A549 (cell line): Measurements from ENCODE around the gene DCLK2. TPM values are rescaled to one million over a fixed set of nuclear protein-coding genes. Genes with fewer than 3 reads are reported as not detected.

Experiments used
- ATAC-seq, 2 experiments: fragments of 200-7000 bp in 1 of 2; fragments of >200 bp in 1 of 2; cut with Nextera tagmentation in 1 of 2; cut with Tn5 transposase in 1 of 2; 3 replicates each; pipeline versions ENCODE4 v1.8.0 to v1.9.1; 2018 to 2020; ENCODE audit warnings: mild to moderate bottlenecking in 1 of 2, moderate library complexity in 1 of 2
- CTCF ChIA-PET: fragments of 300-600 bp; sonication (Branson Sonifier 250); formaldehyde crosslinking; extraction: SDS; loops from one replicate; lab custom pipeline; 2021; ENCODE audit warnings: antibody characterized with exemption, inconsistent platforms; lab: Yijun Ruan, JAX
- POLR2A ChIA-PET: fragments of 350-600 bp; formaldehyde crosslinking; extraction: SDS; loops from one replicate; lab custom pipeline; 2021; ENCODE audit warnings: antibody characterized with exemption, inconsistent platforms; lab: Yijun Ruan, JAX
- DNase-seq, 2 experiments: peaks; one replicate each; pipeline versions ENCODE4 v3.0.0 to v3.0.0-alpha.2; 2011 to 2016; ENCODE audit warnings: low read depth in 1 of 2, low spot score in 1 of 2
- FAIRE-seq: peaks from 2 replicates; lab custom pipeline; 2011; peaks lifted over from hg19 to GRCh38; lab: Jason Lieb, UNC
- H3K27ac ChIP-seq, 2 experiments: fragments of >200 bp; sonication (Bioruptor Twin); formaldehyde crosslinking; 3 replicates each; pipeline ENCODE4 v1.5.1; 2016 to 2017
- H3K4me1 ChIP-seq: fragments of >200 bp; sonication (Bioruptor Twin); formaldehyde crosslinking; 3 replicates; pipeline ENCODE4 v1.6.1; 2016
- H3K4me2 ChIP-seq: fragments of >200 bp; sonication (Bioruptor Twin); formaldehyde crosslinking; 3 replicates; pipeline ENCODE4 v1.6.1; 2016
- H3K4me3 ChIP-seq: fragments of >200 bp; sonication (Bioruptor Twin); formaldehyde crosslinking; 3 replicates; pipeline ENCODE4 v1.5.1; 2016
- H3K9me3 ChIP-seq: fragments of >200 bp; sonication (Bioruptor Twin); formaldehyde crosslinking; 3 replicates; pipeline ENCODE4 v1.6.1; 2016
- CBX2 ChIP-seq: fragments of 200-600 bp; sonication (generic); IDR thresholded peaks from 2 replicates; pipeline ENCODE4 v1.6.1; 2016; ENCODE audit warnings: low read depth, mild to moderate bottlenecking, borderline replicate concordance
- CEBPB ChIP-seq, 2 experiments: fragments of >200 bp in 1 of 2; sonication (Bioruptor Twin) in 1 of 2; formaldehyde crosslinking in 1 of 2; IDR thresholded peaks; 2 replicates each; pipeline ENCODE4 v1.6.1; 2012 to 2016
- CHD4 ChIP-seq: fragments of 200-600 bp; sonication (generic); IDR thresholded peaks from 2 replicates; pipeline ENCODE4 v1.6.1; 2016; ENCODE audit warnings: antibody characterized with exemption, mild to moderate bottlenecking, borderline replicate concordance
- ESRRA ChIP-seq: fragments of 150-350 bp; IDR thresholded peaks from 2 replicates; pipeline ENCODE4 v1.6.1; 2014; ENCODE audit warnings: mild to moderate bottlenecking, low read length, borderline replicate concordance
- FOSB ChIP-seq: fragments of 250-450 bp; sonication (Bioruptor Pico); IDR thresholded peaks from 2 replicates; pipeline ENCODE4 v1.5.0; 2020; ENCODE audit warnings: mild to moderate bottlenecking, moderate library complexity
- HDAC2 ChIP-seq: fragments of 200-600 bp; sonication (generic); IDR thresholded peaks from 2 replicates; pipeline ENCODE4 v1.6.1; 2016
- HEYL ChIP-seq: fragments of 250-450 bp; sonication (Bioruptor Pico); IDR thresholded peaks from 2 replicates; pipeline ENCODE4 v1.8.0; 2021; ENCODE audit warnings: mild to moderate bottlenecking, moderate library complexity
- JUN ChIP-seq, 2 experiments: fragments of >200 bp; sonication (Bioruptor Twin); formaldehyde crosslinking; IDR thresholded peaks; 2 replicates in 1 of 2; 3 replicates in 1 of 2; pipeline ENCODE4 v1.6.1; 2016 to 2017
- NR3C1 ChIP-seq: fragments of >200 bp; sonication (Bioruptor Twin); formaldehyde crosslinking; IDR thresholded peaks from 3 replicates; pipeline ENCODE4 v1.6.1; 2017
- PHF8 ChIP-seq: fragments of 200-600 bp; sonication (generic); IDR thresholded peaks from 2 replicates; pipeline ENCODE4 v1.6.1; 2016; ENCODE audit warnings: low read depth, mild to moderate bottlenecking, antibody characterized with exemption, moderate library complexity, borderline replicate concordance
- POLR2A ChIP-seq: IDR thresholded peaks from 2 replicates; pipeline ENCODE4 v1.6.1; 2012; ENCODE audit warnings: mild to moderate bottlenecking, low read length
- SMC3 ChIP-seq: fragments of >200 bp; sonication (Bioruptor Twin); formaldehyde crosslinking; IDR thresholded peaks from 3 replicates; pipeline ENCODE4 v1.6.1; 2018; ENCODE audit warnings: inconsistent platforms
- TFCP2L1 ChIP-seq: fragments of 250-450 bp; sonication (Bioruptor Pico); IDR thresholded peaks from 2 replicates; pipeline ENCODE4 v1.5.0; 2021; ENCODE audit warnings: mild to moderate bottlenecking
- ZC3H11A ChIP-seq: fragments of 450-650 bp; IDR thresholded peaks from 2 replicates; pipeline ENCODE4 v1.6.1; 2014; ENCODE audit warnings: antibody characterized with exemption, mild to moderate bottlenecking
- ZNF302 ChIP-seq: fragments of 250-450 bp; sonication (Bioruptor Pico); IDR thresholded peaks from 2 replicates; pipeline ENCODE4 v1.9.0; 2021; ENCODE audit warnings: inconsistent platforms, mild to moderate bottlenecking, moderate library complexity
- WGBS: methylation state at CpG from one replicate; pipeline ENCODE4 v1.1.6; 2017; ENCODE audit errors: missing lambda C conversion rate; 5-methylcytosine and 5-hydroxymethylcytosine counted together
- polyA plus RNA-seq, 4 experiments: library from polyadenylated mRNA; depleted of rRNA in 3 of 4; stranded (reverse); fragments of >200 nt; fragmentation: RNase III in 1 of 4; extraction: RNeasy Plus Mini Kit Qiagen cat#74134 plus additional on column Dnase treatment in 1 of 4; gene quantifications; 2 replicates in 3 of 4; 3 replicates in 1 of 4; pipeline ENCODE4 v1.2.3, GENCODE V29; 2011 to 2017
- TF ChIP-seq, protein P1 (sequence below): fragments of 200-600 bp; sonication (generic); IDR thresholded peaks from 2 replicates; pipeline ENCODE4 v1.6.1; 2016; ENCODE audit warnings: antibody characterized with exemption, mild to moderate bottlenecking, moderate library complexity
- TF ChIP-seq, protein P2 (sequence below): fragments of >200 bp; sonication (Bioruptor Twin); formaldehyde crosslinking; IDR thresholded peaks from 2 replicates; pipeline ENCODE4 v1.6.1; 2016
- TF ChIP-seq, protein P3 (sequence below): fragments of >200 bp; sonication (Bioruptor Twin); formaldehyde crosslinking; IDR thresholded peaks from 3 replicates; pipeline ENCODE4 v1.6.1; 2016
- TF ChIP-seq, protein P4 (sequence below): IDR thresholded peaks from 2 replicates; pipeline ENCODE4 v1.6.1; 2012; ENCODE audit warnings: low read depth, borderline replicate concordance
- TF ChIP-seq, protein P5 (sequence below): fragments of 450-650 bp; IDR thresholded peaks from 2 replicates; pipeline ENCODE4 v1.6.1; 2014; ENCODE audit warnings: antibody characterized with exemption
- TF ChIP-seq, protein P6 (sequence below): fragments of >200 bp; sonication (Bioruptor Twin); formaldehyde crosslinking; IDR thresholded peaks from 3 replicates; pipeline ENCODE4 v1.5.1; 2016
- TF ChIP-seq, protein P7 (sequence below): IDR thresholded peaks from 2 replicates; pipeline ENCODE4 v1.6.1; 2012

Gene DCLK2
- polyA plus RNA-seq, 2 of the 4 experiments (the other 2 are of a cell fraction) = 8.1 to 11.6 TPM

DNA sequence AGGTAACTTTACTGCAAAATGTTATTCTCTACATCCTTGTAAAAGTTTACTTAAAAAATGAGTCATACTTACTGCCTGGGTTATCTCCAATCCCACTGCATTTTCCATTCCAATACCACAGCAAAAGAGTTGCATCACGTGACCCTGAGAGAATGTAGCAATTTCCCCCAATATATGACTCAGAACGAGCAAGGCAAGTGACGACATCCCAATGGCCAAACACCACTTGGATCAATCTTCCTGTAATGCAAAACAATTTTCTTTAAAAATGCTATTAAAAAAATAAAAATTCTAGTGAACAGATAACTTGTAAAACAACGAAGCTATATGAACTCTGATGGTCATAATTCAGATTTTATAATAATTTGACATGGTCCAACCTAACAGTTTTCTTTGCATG, 224.3 kb downstream of the DCLK2 start (continued):
- TF ChIP-seq CBX2 (no peak), FOSB (CRISPR knock-in tag) (no peak), HDAC2 (no peak), HEYL (no peak)
- TF ChIP-seq, protein P1, sequence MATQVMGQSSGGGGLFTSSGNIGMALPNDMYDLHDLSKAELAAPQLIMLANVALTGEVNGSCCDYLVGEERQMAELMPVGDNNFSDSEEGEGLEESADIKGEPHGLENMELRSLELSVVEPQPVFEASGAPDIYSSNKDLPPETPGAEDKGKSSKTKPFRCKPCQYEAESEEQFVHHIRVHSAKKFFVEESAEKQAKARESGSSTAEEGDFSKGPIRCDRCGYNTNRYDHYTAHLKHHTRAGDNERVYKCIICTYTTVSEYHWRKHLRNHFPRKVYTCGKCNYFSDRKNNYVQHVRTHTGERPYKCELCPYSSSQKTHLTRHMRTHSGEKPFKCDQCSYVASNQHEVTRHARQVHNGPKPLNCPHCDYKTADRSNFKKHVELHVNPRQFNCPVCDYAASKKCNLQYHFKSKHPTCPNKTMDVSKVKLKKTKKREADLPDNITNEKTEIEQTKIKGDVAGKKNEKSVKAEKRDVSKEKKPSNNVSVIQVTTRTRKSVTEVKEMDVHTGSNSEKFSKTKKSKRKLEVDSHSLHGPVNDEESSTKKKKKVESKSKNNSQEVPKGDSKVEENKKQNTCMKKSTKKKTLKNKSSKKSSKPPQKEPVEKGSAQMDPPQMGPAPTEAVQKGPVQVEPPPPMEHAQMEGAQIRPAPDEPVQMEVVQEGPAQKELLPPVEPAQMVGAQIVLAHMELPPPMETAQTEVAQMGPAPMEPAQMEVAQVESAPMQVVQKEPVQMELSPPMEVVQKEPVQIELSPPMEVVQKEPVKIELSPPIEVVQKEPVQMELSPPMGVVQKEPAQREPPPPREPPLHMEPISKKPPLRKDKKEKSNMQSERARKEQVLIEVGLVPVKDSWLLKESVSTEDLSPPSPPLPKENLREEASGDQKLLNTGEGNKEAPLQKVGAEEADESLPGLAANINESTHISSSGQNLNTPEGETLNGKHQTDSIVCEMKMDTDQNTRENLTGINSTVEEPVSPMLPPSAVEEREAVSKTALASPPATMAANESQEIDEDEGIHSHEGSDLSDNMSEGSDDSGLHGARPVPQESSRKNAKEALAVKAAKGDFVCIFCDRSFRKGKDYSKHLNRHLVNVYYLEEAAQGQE = no peak
- TF ChIP-seq, protein P2, sequence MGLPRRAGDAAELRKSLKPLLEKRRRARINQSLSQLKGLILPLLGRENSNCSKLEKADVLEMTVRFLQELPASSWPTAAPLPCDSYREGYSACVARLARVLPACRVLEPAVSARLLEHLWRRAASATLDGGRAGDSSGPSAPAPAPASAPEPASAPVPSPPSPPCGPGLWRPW = 0 out of 2 replicates have a peak, but pooled peaks have one; percentile 7

DNA sequence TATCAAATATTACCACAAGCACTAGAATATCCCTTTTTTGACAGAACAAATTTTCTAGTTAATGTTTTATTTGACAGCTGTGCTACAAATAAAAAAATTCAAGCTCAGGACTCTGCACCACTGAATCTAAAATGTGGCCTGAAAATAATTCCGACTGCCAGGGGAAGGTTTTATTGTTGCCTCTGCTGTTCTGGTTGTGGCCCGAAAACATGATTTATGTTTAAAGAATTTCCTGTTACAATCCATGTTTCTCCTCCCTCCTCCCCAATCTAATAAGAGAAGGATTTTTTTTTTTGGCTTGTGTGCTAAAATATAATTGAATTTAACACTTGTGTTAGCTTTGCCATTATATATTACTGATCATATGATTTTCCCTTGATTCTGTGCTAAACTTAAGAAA, 227.8 kb downstream of the DCLK2 start:
- Histone ChIP-seq H3K4me2 (peak overlapping the region; percentile 57), H3K4me1 (peaks cover 28% of the 10 kb centered on the region), H3K27ac (peak overlapping the region; percentile 25 to 45; a peak in 1 of 6 replicates), H3K9me3 (no peaks in the 10 kb centered on the region), H3K4me3 (no peak overlapping the region)
- WGBS = 9% methylated on average over 2 of the region's 2 CpGs
- ChIA-PET CTCF (no interaction called here), POLR2A (no interaction called here)
- TF ChIP-seq CBX2 = no peak
- no peak for TF ChIP-seq JUN (IDR thresholded peaks at IDR 0.05)
- TF ChIP-seq, protein P3, sequence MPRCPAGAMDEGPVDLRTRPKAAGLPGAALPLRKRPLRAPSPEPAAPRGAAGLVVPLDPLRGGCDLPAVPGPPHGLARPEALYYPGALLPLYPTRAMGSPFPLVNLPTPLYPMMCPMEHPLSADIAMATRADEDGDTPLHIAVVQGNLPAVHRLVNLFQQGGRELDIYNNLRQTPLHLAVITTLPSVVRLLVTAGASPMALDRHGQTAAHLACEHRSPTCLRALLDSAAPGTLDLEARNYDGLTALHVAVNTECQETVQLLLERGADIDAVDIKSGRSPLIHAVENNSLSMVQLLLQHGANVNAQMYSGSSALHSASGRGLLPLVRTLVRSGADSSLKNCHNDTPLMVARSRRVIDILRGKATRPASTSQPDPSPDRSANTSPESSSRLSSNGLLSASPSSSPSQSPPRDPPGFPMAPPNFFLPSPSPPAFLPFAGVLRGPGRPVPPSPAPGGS = no peak
- TF ChIP-seq, protein P4, sequence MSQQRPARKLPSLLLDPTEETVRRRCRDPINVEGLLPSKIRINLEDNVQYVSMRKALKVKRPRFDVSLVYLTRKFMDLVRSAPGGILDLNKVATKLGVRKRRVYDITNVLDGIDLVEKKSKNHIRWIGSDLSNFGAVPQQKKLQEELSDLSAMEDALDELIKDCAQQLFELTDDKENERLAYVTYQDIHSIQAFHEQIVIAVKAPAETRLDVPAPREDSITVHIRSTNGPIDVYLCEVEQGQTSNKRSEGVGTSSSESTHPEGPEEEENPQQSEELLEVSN = no peak
- no peak for TF ChIP-seq ZC3H11A
- TF ChIP-seq TFCP2L1 (CRISPR knock-in tag) = no peak
- no peak for TF ChIP-seq ZNF302 (CRISPR knock-in tag)
- TF ChIP-seq HEYL = no peak
- TF ChIP-seq ESRRA = no peak
- no peak for TF ChIP-seq SMC3
- TF ChIP-seq FOSB (CRISPR knock-in tag) = no peak
- TF ChIP-seq CHD4 = no peak
- TF ChIP-seq NR3C1 = no peak
- TF ChIP-seq, protein P1 = no peak
- TF ChIP-seq, protein P5, sequence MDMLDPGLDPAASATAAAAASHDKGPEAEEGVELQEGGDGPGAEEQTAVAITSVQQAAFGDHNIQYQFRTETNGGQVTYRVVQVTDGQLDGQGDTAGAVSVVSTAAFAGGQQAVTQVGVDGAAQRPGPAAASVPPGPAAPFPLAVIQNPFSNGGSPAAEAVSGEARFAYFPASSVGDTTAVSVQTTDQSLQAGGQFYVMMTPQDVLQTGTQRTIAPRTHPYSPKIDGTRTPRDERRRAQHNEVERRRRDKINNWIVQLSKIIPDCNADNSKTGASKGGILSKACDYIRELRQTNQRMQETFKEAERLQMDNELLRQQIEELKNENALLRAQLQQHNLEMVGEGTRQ = no peak
- TF ChIP-seq, protein P6, sequence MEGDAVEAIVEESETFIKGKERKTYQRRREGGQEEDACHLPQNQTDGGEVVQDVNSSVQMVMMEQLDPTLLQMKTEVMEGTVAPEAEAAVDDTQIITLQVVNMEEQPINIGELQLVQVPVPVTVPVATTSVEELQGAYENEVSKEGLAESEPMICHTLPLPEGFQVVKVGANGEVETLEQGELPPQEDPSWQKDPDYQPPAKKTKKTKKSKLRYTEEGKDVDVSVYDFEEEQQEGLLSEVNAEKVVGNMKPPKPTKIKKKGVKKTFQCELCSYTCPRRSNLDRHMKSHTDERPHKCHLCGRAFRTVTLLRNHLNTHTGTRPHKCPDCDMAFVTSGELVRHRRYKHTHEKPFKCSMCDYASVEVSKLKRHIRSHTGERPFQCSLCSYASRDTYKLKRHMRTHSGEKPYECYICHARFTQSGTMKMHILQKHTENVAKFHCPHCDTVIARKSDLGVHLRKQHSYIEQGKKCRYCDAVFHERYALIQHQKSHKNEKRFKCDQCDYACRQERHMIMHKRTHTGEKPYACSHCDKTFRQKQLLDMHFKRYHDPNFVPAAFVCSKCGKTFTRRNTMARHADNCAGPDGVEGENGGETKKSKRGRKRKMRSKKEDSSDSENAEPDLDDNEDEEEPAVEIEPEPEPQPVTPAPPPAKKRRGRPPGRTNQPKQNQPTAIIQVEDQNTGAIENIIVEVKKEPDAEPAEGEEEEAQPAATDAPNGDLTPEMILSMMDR = no peak
- no peak for TF ChIP-seq POLR2A
- no peak for TF ChIP-seq PHF8
- TF ChIP-seq, protein P7, sequence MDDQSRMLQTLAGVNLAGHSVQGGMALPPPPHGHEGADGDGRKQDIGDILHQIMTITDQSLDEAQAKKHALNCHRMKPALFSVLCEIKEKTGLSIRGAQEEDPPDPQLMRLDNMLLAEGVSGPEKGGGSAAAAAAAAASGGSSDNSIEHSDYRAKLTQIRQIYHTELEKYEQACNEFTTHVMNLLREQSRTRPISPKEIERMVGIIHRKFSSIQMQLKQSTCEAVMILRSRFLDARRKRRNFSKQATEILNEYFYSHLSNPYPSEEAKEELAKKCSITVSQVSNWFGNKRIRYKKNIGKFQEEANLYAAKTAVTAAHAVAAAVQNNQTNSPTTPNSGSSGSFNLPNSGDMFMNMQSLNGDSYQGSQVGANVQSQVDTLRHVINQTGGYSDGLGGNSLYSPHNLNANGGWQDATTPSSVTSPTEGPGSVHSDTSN = no peak
- no peak for TF ChIP-seq CEBPB (IDR thresholded peaks at IDR 0.05)
- DNase-seq = no peak
- FAIRE-seq = no peak
- no peak for ATAC-seq
